HG03460 (cell line): ENCODE data around the gene CCDC40.

Source experiments
- ATAC-seq: cut with Tn5 transposase; IDR thresholded peaks from one replicate; pipeline ENCODE4 v1.9.1; 2021; ENCODE audit not compliant: unreplicated experiment

CCDC40 gene

GRCh38 chr17:80018917-80019651 is 17.4 kb upstream of the CCDC40 start:
- no peak for ATAC-seq

- no peak for ATAC-seq
Observed at GRCh38 chr17:80021600-80021999, 14.8 kb upstream of the CCDC40 start.

GRCh38 chr17:80023481-80024205 is 12.8 kb upstream of the CCDC40 start:
- ATAC-seq: no peak

- no peak for ATAC-seq
Observed at GRCh38 chr17:80024206-80024972, 12.1 kb upstream of the CCDC40 start.

- ATAC-seq: no peak
Observed at GRCh38 chr17:80025140-80025539, 11.3 kb upstream of the CCDC40 start.

- no peak for ATAC-seq
Observed at GRCh38 chr17:80025796-80026195, 10.6 kb upstream of the CCDC40 start.

- no peak for ATAC-seq
Observed at GRCh38 chr17:80026359-80027042, 9.9 kb upstream of the CCDC40 start.

- no peak for ATAC-seq
Observed at GRCh38 chr17:80027043-80027435, 9.4 kb upstream of the CCDC40 start.

GRCh38 chr17:80028030-80028429 is 8.4 kb upstream of the CCDC40 start:
- ATAC-seq: no peak

GRCh38 chr17:80029258-80029974 is 7.0 kb upstream of the CCDC40 start:
- no peak for ATAC-seq

GRCh38 chr17:80030730-80031410 is 5.6 kb upstream of the CCDC40 start:
- ATAC-seq: no peak

- no peak for ATAC-seq
Observed at GRCh38 chr17:80031691-80032430, 4.6 kb upstream of the CCDC40 start.

GRCh38 chr17:80032614-80033171 is 3.7 kb upstream of the CCDC40 start:
- ATAC-seq: no peak

- no peak for ATAC-seq
Observed at GRCh38 chr17:80033840-80034239, 2.6 kb upstream of the CCDC40 start.

GRCh38 chr17:80034791-80035686 is 1.4 kb upstream of the CCDC40 start:
- no peak for ATAC-seq

- ATAC-seq: peak; percentile 57
Observed at GRCh38 chr17:80035687-80035936, 830 bp upstream of the CCDC40 start, which contains the start of gene TBC1D16. TBC1D16 (minus strand) TSS chr17:80035872; CDS start chr17:80013547, 22,325 bp downstream.

GRCh38 chr17:80036715-80037477 is 454 bp downstream of the CCDC40 start:
- ATAC-seq: no peak
